ENCODE measurements around the gene LRRC32.

The LRRC32 gene

GRCh38 chr11:76631566-76632308, 38.8 kb downstream of the LRRC32 start:
- TF ChIP-seq CTCF (IDR thresholded peaks at IDR 0.05): no peak

GRCh38 chr11:76630600-76631281, 39.8 kb downstream of the LRRC32 start:
- TF ChIP-seq CTCF (IDR thresholded peaks at IDR 0.05): no peak

GRCh38 chr11:76629853-76630599, 40.5 kb downstream of the LRRC32 start:
- no peak for TF ChIP-seq CTCF (IDR thresholded peaks at IDR 0.05)

GRCh38 chr11:76629116-76629852, 41.3 kb downstream of the LRRC32 start:
- TF ChIP-seq CTCF (IDR thresholded peaks at IDR 0.05): no peak

- no peak for TF ChIP-seq CTCF (IDR thresholded peaks at IDR 0.05)
These were observed 42.1 kb downstream of the LRRC32 start for GRCh38 chr11:76628408-76628947.

GRCh38 chr11:76627606-76628005, 42.9 kb downstream of the LRRC32 start:
- no peak for TF ChIP-seq CTCF (IDR thresholded peaks at IDR 0.05)

GRCh38 chr11:76626921-76627401, 43.6 kb downstream of the LRRC32 start:
- TF ChIP-seq CTCF (IDR thresholded peaks at IDR 0.05): no peak

Measured in LNCAP (cell line).